Measurements from ENCODE around the gene CBY1. TPM values are rescaled to one million over a fixed set of nuclear protein-coding genes. Genes with fewer than 3 reads are reported as not detected.

The CBY1 gene
- total and polyA plus RNA-seq, 10 of the 15 experiments (the other 5 are each of a cell fraction or from before 2014, with no cell fraction given) = 7.3 to 18.6 (median 11.9) TPM

DNA sequence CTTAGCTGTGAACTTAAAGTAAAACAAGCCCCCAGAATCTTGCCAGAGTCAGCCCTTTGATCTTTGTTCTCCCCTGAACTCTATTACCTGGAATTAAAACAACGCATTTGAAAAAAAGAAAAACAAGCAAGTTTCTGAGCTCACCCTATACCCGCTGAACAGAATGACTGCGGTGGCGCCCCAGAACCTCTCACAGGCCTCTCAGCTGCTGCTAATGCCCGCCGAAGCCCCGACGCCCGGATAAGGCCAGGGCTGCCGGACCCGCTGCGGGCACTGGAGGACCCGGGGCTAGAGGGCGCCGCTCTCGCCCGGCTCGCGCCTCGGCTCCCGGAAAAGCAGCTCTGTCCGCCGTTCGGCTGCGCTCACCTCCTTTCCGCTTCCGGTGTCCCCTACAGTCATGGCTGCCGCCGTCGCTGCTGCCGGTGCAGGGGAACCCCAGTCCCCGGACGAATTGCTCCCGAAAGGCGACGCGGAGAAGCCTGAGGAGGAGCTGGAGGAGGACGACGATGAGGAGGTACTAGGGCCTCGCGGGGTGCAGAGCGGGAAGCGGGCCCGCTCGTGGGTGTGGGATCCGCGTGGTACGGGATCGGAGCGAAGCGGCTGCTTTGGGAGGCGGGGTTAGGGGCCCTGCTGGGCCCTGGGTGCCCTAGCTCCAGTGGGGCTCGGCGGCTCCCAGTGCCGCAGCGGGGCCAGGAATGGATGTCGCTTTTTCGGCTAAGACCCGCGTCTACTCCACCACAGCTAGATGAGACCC lies 25.3 kb downstream of the CBY1 start, which contains the start of gene TOMM22 (continued):
- peak; percentile 55; the same call in 1 of the 2 replicates for TF ChIP-seq NR2F1 (conservative IDR thresholded peaks at IDR 0.05)
- no peak for TF ChIP-seq MYB (IDR thresholded peaks at IDR 0.05; ENCODE audit: borderline replicate concordance, low read depth, low read length)
- TF ChIP-seq, protein P1, sequence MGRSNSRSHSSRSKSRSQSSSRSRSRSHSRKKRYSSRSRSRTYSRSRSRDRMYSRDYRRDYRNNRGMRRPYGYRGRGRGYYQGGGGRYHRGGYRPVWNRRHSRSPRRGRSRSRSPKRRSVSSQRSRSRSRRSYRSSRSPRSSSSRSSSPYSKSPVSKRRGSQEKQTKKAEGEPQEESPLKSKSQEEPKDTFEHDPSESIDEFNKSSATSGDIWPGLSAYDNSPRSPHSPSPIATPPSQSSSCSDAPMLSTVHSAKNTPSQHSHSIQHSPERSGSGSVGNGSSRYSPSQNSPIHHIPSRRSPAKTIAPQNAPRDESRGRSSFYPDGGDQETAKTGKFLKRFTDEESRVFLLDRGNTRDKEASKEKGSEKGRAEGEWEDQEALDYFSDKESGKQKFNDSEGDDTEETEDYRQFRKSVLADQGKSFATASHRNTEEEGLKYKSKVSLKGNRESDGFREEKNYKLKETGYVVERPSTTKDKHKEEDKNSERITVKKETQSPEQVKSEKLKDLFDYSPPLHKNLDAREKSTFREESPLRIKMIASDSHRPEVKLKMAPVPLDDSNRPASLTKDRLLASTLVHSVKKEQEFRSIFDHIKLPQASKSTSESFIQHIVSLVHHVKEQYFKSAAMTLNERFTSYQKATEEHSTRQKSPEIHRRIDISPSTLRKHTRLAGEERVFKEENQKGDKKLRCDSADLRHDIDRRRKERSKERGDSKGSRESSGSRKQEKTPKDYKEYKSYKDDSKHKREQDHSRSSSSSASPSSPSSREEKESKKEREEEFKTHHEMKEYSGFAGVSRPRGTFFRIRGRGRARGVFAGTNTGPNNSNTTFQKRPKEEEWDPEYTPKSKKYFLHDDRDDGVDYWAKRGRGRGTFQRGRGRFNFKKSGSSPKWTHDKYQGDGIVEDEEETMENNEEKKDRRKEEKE (IDR thresholded peaks at IDR 0.05) = no peak
- TF ChIP-seq POLR2AphosphoS5 (IDR thresholded peaks at IDR 0.05; ENCODE audit: low read length) = peak; percentile 93
- TF ChIP-seq, protein P2, sequence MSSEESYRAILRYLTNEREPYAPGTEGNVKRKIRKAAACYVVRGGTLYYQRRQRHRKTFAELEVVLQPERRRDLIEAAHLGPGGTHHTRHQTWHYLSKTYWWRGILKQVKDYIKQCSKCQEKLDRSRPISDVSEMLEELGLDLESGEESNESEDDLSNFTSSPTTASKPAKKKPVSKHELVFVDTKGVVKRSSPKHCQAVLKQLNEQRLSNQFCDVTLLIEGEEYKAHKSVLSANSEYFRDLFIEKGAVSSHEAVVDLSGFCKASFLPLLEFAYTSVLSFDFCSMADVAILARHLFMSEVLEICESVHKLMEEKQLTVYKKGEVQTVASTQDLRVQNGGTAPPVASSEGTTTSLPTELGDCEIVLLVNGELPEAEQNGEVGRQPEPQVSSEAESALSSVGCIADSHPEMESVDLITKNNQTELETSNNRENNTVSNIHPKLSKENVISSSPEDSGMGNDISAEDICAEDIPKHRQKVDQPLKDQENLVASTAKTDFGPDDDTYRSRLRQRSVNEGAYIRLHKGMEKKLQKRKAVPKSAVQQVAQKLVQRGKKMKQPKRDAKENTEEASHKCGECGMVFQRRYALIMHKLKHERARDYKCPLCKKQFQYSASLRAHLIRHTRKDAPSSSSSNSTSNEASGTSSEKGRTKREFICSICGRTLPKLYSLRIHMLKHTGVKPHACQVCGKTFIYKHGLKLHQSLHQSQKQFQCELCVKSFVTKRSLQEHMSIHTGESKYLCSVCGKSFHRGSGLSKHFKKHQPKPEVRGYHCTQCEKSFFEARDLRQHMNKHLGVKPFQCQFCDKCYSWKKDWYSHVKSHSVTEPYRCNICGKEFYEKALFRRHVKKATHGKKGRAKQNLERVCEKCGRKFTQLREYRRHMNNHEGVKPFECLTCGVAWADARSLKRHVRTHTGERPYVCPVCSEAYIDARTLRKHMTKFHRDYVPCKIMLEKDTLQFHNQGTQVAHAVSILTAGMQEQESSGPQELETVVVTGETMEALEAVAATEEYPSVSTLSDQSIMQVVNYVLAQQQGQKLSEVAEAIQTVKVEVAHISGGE (CRISPR knock-in tag; IDR thresholded peaks at IDR 0.05) = peak; percentile 79
- no peak for TF ChIP-seq BMI1 (IDR thresholded peaks at IDR 0.05; ENCODE audit: borderline replicate concordance)
- peak; percentile 79 for TF ChIP-seq RUNX3 (IDR thresholded peaks at IDR 0.05; ENCODE audit: low read length)
- no peak for TF ChIP-seq CBX3 (IDR thresholded peaks at IDR 0.05; ENCODE audit: borderline replicate concordance, low read depth)
- TF ChIP-seq, protein P3, sequence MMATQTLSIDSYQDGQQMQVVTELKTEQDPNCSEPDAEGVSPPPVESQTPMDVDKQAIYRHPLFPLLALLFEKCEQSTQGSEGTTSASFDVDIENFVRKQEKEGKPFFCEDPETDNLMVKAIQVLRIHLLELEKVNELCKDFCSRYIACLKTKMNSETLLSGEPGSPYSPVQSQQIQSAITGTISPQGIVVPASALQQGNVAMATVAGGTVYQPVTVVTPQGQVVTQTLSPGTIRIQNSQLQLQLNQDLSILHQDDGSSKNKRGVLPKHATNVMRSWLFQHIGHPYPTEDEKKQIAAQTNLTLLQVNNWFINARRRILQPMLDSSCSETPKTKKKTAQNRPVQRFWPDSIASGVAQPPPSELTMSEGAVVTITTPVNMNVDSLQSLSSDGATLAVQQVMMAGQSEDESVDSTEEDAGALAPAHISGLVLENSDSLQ (IDR thresholded peaks at IDR 0.05) = peak; percentile 65
- TF ChIP-seq STAT3 (IDR thresholded peaks at IDR 0.05; ENCODE audit: low read depth, low read length) = no peak
- TF ChIP-seq POLR2A (IDR thresholded peaks at IDR 0.05; ENCODE audit: low read depth, low read length) = peak; percentile 99
- TF ChIP-seq YBX1 (IDR thresholded peaks at IDR 0.05) = no peak
- TF ChIP-seq CHD2 (IDR thresholded peaks at IDR 0.05; ENCODE audit: borderline replicate concordance, low read depth, low read length) = 0 out of 2 replicates have a peak, but pooled peaks have one; percentile 53
- no peak for TF ChIP-seq SUPT20H (IDR thresholded peaks at IDR 0.05; ENCODE audit: borderline replicate concordance, control insufficient read depth, low read depth, low read length)
- TF ChIP-seq ESRRA (IDR thresholded peaks at IDR 0.05; ENCODE audit: low read length) = peak; percentile 76; the same call in 1 of the 2 replicates
- TF ChIP-seq POU2F2 (IDR thresholded peaks at IDR 0.05; ENCODE audit: borderline replicate concordance, low read depth, low read length) = peak; percentile 79
- TF ChIP-seq, protein P4, sequence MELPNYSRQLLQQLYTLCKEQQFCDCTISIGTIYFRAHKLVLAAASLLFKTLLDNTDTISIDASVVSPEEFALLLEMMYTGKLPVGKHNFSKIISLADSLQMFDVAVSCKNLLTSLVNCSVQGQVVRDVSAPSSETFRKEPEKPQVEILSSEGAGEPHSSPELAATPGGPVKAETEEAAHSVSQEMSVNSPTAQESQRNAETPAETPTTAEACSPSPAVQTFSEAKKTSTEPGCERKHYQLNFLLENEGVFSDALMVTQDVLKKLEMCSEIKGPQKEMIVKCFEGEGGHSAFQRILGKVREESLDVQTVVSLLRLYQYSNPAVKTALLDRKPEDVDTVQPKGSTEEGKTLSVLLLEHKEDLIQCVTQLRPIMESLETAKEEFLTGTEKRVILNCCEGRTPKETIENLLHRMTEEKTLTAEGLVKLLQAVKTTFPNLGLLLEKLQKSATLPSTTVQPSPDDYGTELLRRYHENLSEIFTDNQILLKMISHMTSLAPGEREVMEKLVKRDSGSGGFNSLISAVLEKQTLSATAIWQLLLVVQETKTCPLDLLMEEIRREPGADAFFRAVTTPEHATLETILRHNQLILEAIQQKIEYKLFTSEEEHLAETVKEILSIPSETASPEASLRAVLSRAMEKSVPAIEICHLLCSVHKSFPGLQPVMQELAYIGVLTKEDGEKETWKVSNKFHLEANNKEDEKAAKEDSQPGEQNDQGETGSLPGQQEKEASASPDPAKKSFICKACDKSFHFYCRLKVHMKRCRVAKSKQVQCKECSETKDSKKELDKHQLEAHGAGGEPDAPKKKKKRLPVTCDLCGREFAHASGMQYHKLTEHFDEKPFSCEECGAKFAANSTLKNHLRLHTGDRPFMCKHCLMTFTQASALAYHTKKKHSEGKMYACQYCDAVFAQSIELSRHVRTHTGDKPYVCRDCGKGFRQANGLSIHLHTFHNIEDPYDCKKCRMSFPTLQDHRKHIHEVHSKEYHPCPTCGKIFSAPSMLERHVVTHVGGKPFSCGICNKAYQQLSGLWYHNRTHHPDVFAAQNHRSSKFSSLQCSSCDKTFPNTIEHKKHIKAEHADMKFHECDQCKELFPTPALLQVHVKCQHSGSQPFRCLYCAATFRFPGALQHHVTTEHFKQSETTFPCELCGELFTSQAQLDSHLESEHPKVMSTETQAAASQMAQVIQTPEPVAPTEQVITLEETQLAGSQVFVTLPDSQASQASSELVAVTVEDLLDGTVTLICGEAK (IDR thresholded peaks at IDR 0.05; ENCODE audit: borderline replicate concordance) = peak; percentile 98
